H9 (cell line): ENCODE results near the gene RUNX1. TPM values are rescaled to one million over a fixed set of nuclear protein-coding genes. Genes with fewer than 3 reads are reported as not detected.

Experiments used
- DNase-seq: peaks from one replicate; pipeline ENCODE4 v3.0.0-alpha.2; 2017
- H2AFZ ChIP-seq: one replicate; pipeline ENCODE4 v1.6.1; 2013; ENCODE audit warnings: mild to moderate bottlenecking, low read length, control low read depth, moderate library complexity
- H2AK5ac ChIP-seq: 2 replicates; pipeline ENCODE4 v1.6.1; 2013; ENCODE audit warnings: low read length, control low read depth, mixed read lengths; ENCODE audit not compliant: insufficient read length
- H2BK120ac ChIP-seq: one replicate; pipeline ENCODE4 v1.6.1; 2013; ENCODE audit warnings: low read depth, mild to moderate bottlenecking, low read length, control low read depth, inconsistent platforms; ENCODE audit not compliant: poor library complexity, severe bottlenecking
- H2BK12ac ChIP-seq: 2 replicates; pipeline ENCODE4 v1.6.1; 2013; ENCODE audit warnings: low read length, control low read depth, mixed read lengths, low read depth; ENCODE audit not compliant: insufficient read length
- H2BK15ac ChIP-seq: 2 replicates; pipeline ENCODE4 v1.6.1; 2013; ENCODE audit warnings: low read depth, low read length, control low read depth
- H2BK20ac ChIP-seq: one replicate; pipeline ENCODE4 v1.6.1; 2013; ENCODE audit warnings: low read depth, mild to moderate bottlenecking, low read length, control low read depth, inconsistent platforms; ENCODE audit not compliant: poor library complexity, severe bottlenecking
- H2BK5ac ChIP-seq: 2 replicates; pipeline ENCODE4 v1.6.1; 2013; ENCODE audit warnings: low read length, control low read depth, mixed read lengths; ENCODE audit not compliant: insufficient read length
- H3K14ac ChIP-seq: 2 replicates; pipeline ENCODE4 v1.6.1; 2013; ENCODE audit warnings: low read length, control low read depth; ENCODE audit not compliant: insufficient read depth
- H3K18ac ChIP-seq: 2 replicates; pipeline ENCODE4 v1.6.1; 2013; ENCODE audit warnings: low read depth, mild to moderate bottlenecking, mixed read lengths, low read length, control low read depth; ENCODE audit not compliant: insufficient read length
- H3K23ac ChIP-seq: 2 replicates; pipeline ENCODE4 v1.6.1; 2013; ENCODE audit warnings: low read length, control low read depth, mixed read lengths, low read depth; ENCODE audit not compliant: insufficient read length
- H3K23me2 ChIP-seq: 2 replicates; pipeline ENCODE4 v1.6.1; 2013; ENCODE audit warnings: low read depth, mild to moderate bottlenecking, mixed read lengths, low read length, control low read depth; ENCODE audit not compliant: insufficient read length, poor library complexity, severe bottlenecking
- H3K27ac ChIP-seq: 2 replicates; pipeline ENCODE4 v1.5.1; 2013; ENCODE audit warnings: low read length, control low read depth, mixed read lengths, low read depth; ENCODE audit not compliant: insufficient read length
- H3K27me3 ChIP-seq: 2 replicates; pipeline ENCODE4 v1.6.1; 2013; ENCODE audit warnings: low read length, control low read depth, inconsistent platforms; ENCODE audit not compliant: insufficient read depth
- H3K4ac ChIP-seq: 2 replicates; pipeline ENCODE4 v1.6.1; 2013; ENCODE audit warnings: low read depth, mild to moderate bottlenecking, control low read depth, inconsistent platforms, low read length, moderate library complexity
- H3K4me1 ChIP-seq: 2 replicates; pipeline ENCODE4 v1.6.1; 2013; ENCODE audit warnings: low read length, control low read depth, inconsistent platforms; ENCODE audit not compliant: insufficient read depth
- H3K4me2 ChIP-seq: 2 replicates; pipeline ENCODE4 v1.6.1; 2013; ENCODE audit warnings: low read length, control low read depth, mixed read lengths; ENCODE audit not compliant: insufficient read length, insufficient read depth
- H3K56ac ChIP-seq: 2 replicates; pipeline ENCODE4 v1.6.1; 2013; ENCODE audit warnings: low read depth, mild to moderate bottlenecking, mixed read lengths, low read length, control low read depth; ENCODE audit not compliant: insufficient read length
- H3K79me1 ChIP-seq: 2 replicates; pipeline ENCODE4 v1.6.1; 2013; ENCODE audit warnings: low read depth, mild to moderate bottlenecking, moderate library complexity, low read length, control low read depth, inconsistent platforms; ENCODE audit not compliant: insufficient read depth, poor library complexity, severe bottlenecking
- H3K79me2 ChIP-seq: 2 replicates; pipeline ENCODE4 v1.6.1; 2013; ENCODE audit warnings: low read length, control low read depth, inconsistent platforms; ENCODE audit not compliant: insufficient read depth
- H3K9ac ChIP-seq: 2 replicates; pipeline ENCODE4 v1.6.1; 2013; ENCODE audit warnings: low read length, control low read depth, mixed read lengths; ENCODE audit not compliant: insufficient read length; ENCODE audit errors: extremely low read depth
- H3K9me3 ChIP-seq: one replicate; pipeline ENCODE4 v1.6.1; 2013; ENCODE audit warnings: low read depth, low read length, inconsistent platforms; ENCODE audit not compliant: control insufficient read depth
- H3T11ph ChIP-seq: one replicate; pipeline ENCODE4 v1.6.1; 2013; ENCODE audit warnings: mild to moderate bottlenecking, low read length, control low read depth, inconsistent platforms
- H4K20me1 ChIP-seq: one replicate; pipeline ENCODE4 v1.6.1; 2013; ENCODE audit not compliant: control insufficient read depth, insufficient read length, insufficient read depth
- H4K5ac ChIP-seq: 2 replicates; pipeline ENCODE4 v1.6.1; 2013; ENCODE audit warnings: low read depth, mild to moderate bottlenecking, mixed read lengths, low read length, control low read depth; ENCODE audit not compliant: insufficient read length
- H4K8ac ChIP-seq: replicated peaks from 2 replicates; pipeline ENCODE4 v1.6.1; 2013; ENCODE audit warnings: low read length, control low read depth, mixed read lengths, low read depth; ENCODE audit not compliant: insufficient read length
- H4K91ac ChIP-seq: 2 replicates; pipeline ENCODE4 v1.6.1; 2013; ENCODE audit warnings: low read depth, mild to moderate bottlenecking, moderate library complexity, mixed read lengths, low read length, control low read depth; ENCODE audit not compliant: insufficient read length
- H3K27ac Mint-ChIP-seq, 3 experiments: 2 replicates in 2 of 3; 3 replicates in 1 of 3; pipeline ENCODE4 v1.8.0; 2020 to 2021; ENCODE audit warnings: mixed read lengths in 3 of 3, mild to moderate bottlenecking in 1 of 3, moderate library complexity in 1 of 3
- H3K27me3 Mint-ChIP-seq: 2 replicates; pipeline ENCODE4 v1.8.0; 2021; ENCODE audit warnings: low read depth, mild to moderate bottlenecking, moderate library complexity, mixed read lengths
- H3K36me3 Mint-ChIP-seq, 3 experiments: 2 replicates in 2 of 3; 3 replicates in 1 of 3; pipeline ENCODE4 v1.8.0; 2020 to 2021; ENCODE audit warnings: low read depth in 3 of 3, mixed read lengths in 3 of 3; ENCODE audit not compliant: insufficient read depth in 1 of 3
- H3K4me1 Mint-ChIP-seq, 2 experiments: 2 replicates each; pipeline ENCODE4 v1.8.0; 2020; ENCODE audit warnings: mixed read lengths in 2 of 2
- H3K4me3 Mint-ChIP-seq, 2 experiments: 2 replicates in 1 of 2; 3 replicates in 1 of 2; pipeline ENCODE4 v1.8.0; 2020 to 2021; ENCODE audit warnings: mild to moderate bottlenecking in 2 of 2, mixed read lengths in 2 of 2, moderate library complexity in 1 of 2
- H3K9me3 Mint-ChIP-seq, 2 experiments: 2 replicates in 1 of 2; 3 replicates in 1 of 2; pipeline ENCODE4 v1.8.0; 2020; ENCODE audit warnings: mild to moderate bottlenecking in 2 of 2, mixed read lengths in 2 of 2, moderate library complexity in 1 of 2
- WGBS: extraction: QIAGEN DNeasy Blood & Tissue Kit; methylation state at CpG from one replicate; pipeline ENCODE4 v1.1.7; 2013; ENCODE audit warnings: missing lambda C conversion rate, low lambda C conversion rate, mixed read lengths; ENCODE audit not compliant: insufficient read length; ENCODE audit errors: extremely low coverage; 5-methylcytosine and 5-hydroxymethylcytosine counted together
- total RNA-seq: library from RNA; stranded (reverse); gene quantifications from 2 replicates; pipeline ENCODE4 v1.2.1, GENCODE V29; 2021
- TF ChIP-seq, protein P1 (sequence below): fragments of 200-600 bp; sonication (generic); conservative IDR thresholded peaks from 3 replicates; pipeline ENCODE4 v1.8.0; 2021; ENCODE audit warnings: antibody characterized with exemption, mild to moderate bottlenecking

Gene RUNX1
- total RNA-seq, 1 experiment from 2014 or later: 0.72 TPM

DNA sequence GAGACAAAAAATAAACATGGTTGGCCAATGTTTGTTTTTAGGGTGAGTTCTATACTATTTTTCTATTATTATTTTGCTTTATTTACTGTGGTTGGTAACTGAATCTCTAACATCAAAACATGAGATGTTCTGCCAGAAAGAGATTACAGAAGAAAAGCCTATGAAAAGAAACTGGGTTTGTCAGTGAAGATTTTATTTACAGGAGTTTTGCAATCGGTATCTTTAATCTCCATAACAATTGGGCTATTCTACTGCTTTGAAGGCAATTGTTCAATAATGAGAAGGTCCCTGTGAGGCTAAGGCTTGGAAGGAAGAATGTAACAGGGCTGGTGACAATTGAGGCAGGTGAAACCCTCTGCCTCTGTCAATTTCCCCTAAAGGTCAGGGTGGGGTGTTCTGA lies 224.8 kb downstream of the RUNX1 start:
- no peak for DNase-seq
- Histone ChIP-seq H3K4me2 (no peak overlapping the region), H4K5ac (no peak overlapping the region), H3K14ac (no peak overlapping the region), H2AK5ac (no peak overlapping the region), H3K23me2 (no peaks in the 10 kb centered on the region), H2AFZ (no peak overlapping the region), H4K91ac (no peak overlapping the region), H3K4me1 (no peaks in the 10 kb centered on the region), H2BK15ac (no peak overlapping the region), H3K9me3 (no peaks in the 10 kb centered on the region), H3K79me1 (no peaks in the 10 kb centered on the region), H4K20me1 (no peaks in the 10 kb centered on the region), H3K56ac (no peak overlapping the region), H3K27ac (no peak overlapping the region), H3K23ac (no peak overlapping the region), H3K27me3 (no peaks in the 10 kb centered on the region; the same call in 1 of the 2 replicates), H4K8ac (no peak overlapping the region), H2BK120ac (no peak overlapping the region), H3T11ph (no peak overlapping the region), H2BK12ac (no peak overlapping the region), H2BK5ac (no peak overlapping the region), H3K18ac (no peak overlapping the region), H3K79me2 (no peaks in the 10 kb centered on the region), H2BK20ac (no peak overlapping the region), H3K4ac (no peak overlapping the region), H3K9ac (no peak overlapping the region)
- Mint-ChIP-seq H3K27me3 (peaks cover 2% of the 10 kb centered on the region; the same call in 1 of the 2 replicates), H3K9me3 (peaks cover 17 to 25% of the 10 kb centered on the region in 2 experiments), H3K36me3 (peaks cover 0 to 21% (median 7%) of the 10 kb centered on the region in 3 experiments; a peak in 5 of 7 replicates), H3K27ac (peak overlapping the region in 2 of 3 experiments; percentile 56 to 76; a peak in 1 of 7 replicates), H3K4me1 (peaks cover 18 to 19% of the 10 kb centered on the region in 2 experiments), H3K4me3 (no peak overlapping the region)
- WGBS: no CpG with 5 or more reads among the region's 1 CpG
- TF ChIP-seq, protein P1, sequence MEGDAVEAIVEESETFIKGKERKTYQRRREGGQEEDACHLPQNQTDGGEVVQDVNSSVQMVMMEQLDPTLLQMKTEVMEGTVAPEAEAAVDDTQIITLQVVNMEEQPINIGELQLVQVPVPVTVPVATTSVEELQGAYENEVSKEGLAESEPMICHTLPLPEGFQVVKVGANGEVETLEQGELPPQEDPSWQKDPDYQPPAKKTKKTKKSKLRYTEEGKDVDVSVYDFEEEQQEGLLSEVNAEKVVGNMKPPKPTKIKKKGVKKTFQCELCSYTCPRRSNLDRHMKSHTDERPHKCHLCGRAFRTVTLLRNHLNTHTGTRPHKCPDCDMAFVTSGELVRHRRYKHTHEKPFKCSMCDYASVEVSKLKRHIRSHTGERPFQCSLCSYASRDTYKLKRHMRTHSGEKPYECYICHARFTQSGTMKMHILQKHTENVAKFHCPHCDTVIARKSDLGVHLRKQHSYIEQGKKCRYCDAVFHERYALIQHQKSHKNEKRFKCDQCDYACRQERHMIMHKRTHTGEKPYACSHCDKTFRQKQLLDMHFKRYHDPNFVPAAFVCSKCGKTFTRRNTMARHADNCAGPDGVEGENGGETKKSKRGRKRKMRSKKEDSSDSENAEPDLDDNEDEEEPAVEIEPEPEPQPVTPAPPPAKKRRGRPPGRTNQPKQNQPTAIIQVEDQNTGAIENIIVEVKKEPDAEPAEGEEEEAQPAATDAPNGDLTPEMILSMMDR: no peak
